Activated naive CD8-positive, alpha-beta T cell (primary cell): ENCODE data around the gene ZNF280C.

Source experiments
- H3K27ac Mint-ChIP-seq: one replicate; pipeline ENCODE4 v1.8.0; 2021; ENCODE audit warnings: mixed read lengths
- H3K27me3 Mint-ChIP-seq: one replicate; pipeline ENCODE4 v1.8.0; 2021; ENCODE audit warnings: mixed read lengths
- H3K36me3 Mint-ChIP-seq: one replicate; pipeline ENCODE4 v1.8.0; 2021; ENCODE audit warnings: mixed read lengths
- H3K4me1 Mint-ChIP-seq: one replicate; pipeline ENCODE4 v1.8.0; 2021; ENCODE audit warnings: low read depth, mixed read lengths
- H3K4me3 Mint-ChIP-seq: one replicate; pipeline ENCODE4 v1.8.0; 2021; ENCODE audit warnings: mild to moderate bottlenecking, mixed read lengths
- H3K9me3 Mint-ChIP-seq: one replicate; pipeline ENCODE4 v1.8.0; 2021; ENCODE audit warnings: low read depth, mixed read lengths

The ZNF280C gene, protein sequence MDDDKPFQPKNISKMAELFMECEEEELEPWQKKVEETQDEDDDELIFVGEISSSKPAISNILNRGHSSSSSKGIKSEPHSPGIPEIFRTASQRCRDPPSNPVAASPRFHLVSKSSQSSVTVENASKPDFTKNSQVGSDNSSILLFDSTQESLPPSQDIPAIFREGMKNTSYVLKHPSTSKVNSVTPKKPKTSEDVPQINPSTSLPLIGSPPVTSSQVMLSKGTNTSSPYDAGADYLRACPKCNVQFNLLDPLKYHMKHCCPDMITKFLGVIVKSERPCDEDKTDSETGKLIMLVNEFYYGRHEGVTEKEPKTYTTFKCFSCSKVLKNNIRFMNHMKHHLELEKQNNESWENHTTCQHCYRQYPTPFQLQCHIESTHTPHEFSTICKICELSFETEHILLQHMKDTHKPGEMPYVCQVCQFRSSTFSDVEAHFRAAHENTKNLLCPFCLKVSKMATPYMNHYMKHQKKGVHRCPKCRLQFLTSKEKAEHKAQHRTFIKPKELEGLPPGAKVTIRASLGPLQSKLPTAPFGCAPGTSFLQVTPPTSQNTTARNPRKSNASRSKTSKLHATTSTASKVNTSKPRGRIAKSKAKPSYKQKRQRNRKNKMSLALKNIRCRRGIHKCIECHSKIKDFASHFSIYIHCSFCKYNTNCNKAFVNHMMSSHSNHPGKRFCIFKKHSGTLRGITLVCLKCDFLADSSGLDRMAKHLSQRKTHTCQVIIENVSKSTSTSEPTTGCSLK

DNA sequence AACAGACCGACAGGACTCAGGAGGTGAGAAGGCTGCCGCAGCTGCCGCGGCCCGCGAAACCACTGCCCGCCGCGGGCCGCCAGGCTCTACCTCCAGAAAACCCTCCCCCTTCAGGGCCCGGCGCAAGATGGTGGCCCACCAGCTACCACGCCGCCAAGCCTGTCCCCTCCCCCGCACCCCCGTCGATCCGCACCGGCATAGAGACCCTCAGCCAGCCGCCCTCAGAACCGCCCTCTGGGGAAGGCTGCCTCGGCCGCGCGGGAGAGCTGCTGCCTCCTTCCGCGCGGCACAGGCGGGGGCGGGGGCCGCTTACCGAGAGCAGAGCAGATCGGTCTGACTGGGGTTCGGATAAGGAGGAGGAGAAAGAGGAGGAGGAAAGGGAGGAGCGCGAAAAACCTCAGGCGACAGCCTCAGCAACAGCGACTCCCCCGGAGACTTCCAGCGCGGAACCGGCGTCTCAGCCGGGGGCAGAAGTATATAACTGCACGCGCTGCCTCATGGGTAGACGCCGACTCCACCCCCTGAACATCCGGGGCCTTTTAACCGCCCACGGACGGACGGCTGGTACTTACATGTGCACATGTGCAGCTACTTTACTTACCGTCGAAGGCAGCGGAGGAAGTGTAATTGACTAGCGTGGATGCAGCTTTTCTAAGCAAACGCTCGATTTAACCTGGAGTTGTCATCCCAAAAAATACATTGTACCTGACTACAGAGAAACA, at the start of gene ZNF280C:
Gene ZNF280C, minus strand, starts transcription at position 451 of the 722 bp plus-strand sequence. CDS start 8,450 bp downstream, outside the sequence.
- Mint-ChIP-seq H3K36me3 (no peaks in the 10 kb centered on the region), H3K27me3 (no peaks in the 10 kb centered on the region), H3K27ac (peak within 1 kb of the TSS; percentile 89), H3K9me3 (no peaks in the 10 kb centered on the region), H3K4me3 (peak within 1 kb of the TSS; percentile 92), H3K4me1 (peaks cover 13% of the 10 kb centered on the region)

- no peaks in the 10 kb centered on the region for H3K27me3 Mint-ChIP-seq
- H3K36me3 Mint-ChIP-seq, result no peaks in the 10 kb centered on the region
- H3K9me3 Mint-ChIP-seq, result no peaks in the 10 kb centered on the region
- no peak overlapping the region for H3K27ac Mint-ChIP-seq
- H3K4me1 Mint-ChIP-seq, result no peaks in the 10 kb centered on the region
- no peak overlapping the region for H3K4me3 Mint-ChIP-seq
These were observed 36.1 kb upstream of the ZNF280C start for GRCh38 chrX:130304587-130305368.

GRCh38 chrX:130301977-130302376, 33.3 kb upstream of the ZNF280C start:
- H3K36me3 Mint-ChIP-seq, result no peaks in the 10 kb centered on the region
- no peaks in the 10 kb centered on the region for H3K4me1 Mint-ChIP-seq

GRCh38 chrX:130301405-130301804, 32.7 kb upstream of the ZNF280C start:
- Mint-ChIP-seq H3K9me3 (no peaks in the 10 kb centered on the region), H3K27me3 (no peaks in the 10 kb centered on the region), H3K27ac (no peak overlapping the region), H3K36me3 (no peaks in the 10 kb centered on the region), H3K4me1 (no peaks in the 10 kb centered on the region), H3K4me3 (no peak overlapping the region)

More at GRCh38 chrX:130301977-130302376, 33.3 kb upstream of the ZNF280C start:
- no peak overlapping the region for H3K27ac Mint-ChIP-seq
- no peaks in the 10 kb centered on the region for H3K9me3 Mint-ChIP-seq
- no peak overlapping the region for H3K4me3 Mint-ChIP-seq
- H3K27me3 Mint-ChIP-seq, result no peaks in the 10 kb centered on the region

- H3K4me3 Mint-ChIP-seq, result no peak overlapping the region
- H3K9me3 Mint-ChIP-seq, result no peaks in the 10 kb centered on the region
- H3K27me3 Mint-ChIP-seq, result no peaks in the 10 kb centered on the region
- H3K4me1 Mint-ChIP-seq, result no peaks in the 10 kb centered on the region
- no peaks in the 10 kb centered on the region for H3K36me3 Mint-ChIP-seq
- H3K27ac Mint-ChIP-seq, result no peak overlapping the region
These were observed 31.2 kb upstream of the ZNF280C start for GRCh38 chrX:130300010-130300282.

DNA sequence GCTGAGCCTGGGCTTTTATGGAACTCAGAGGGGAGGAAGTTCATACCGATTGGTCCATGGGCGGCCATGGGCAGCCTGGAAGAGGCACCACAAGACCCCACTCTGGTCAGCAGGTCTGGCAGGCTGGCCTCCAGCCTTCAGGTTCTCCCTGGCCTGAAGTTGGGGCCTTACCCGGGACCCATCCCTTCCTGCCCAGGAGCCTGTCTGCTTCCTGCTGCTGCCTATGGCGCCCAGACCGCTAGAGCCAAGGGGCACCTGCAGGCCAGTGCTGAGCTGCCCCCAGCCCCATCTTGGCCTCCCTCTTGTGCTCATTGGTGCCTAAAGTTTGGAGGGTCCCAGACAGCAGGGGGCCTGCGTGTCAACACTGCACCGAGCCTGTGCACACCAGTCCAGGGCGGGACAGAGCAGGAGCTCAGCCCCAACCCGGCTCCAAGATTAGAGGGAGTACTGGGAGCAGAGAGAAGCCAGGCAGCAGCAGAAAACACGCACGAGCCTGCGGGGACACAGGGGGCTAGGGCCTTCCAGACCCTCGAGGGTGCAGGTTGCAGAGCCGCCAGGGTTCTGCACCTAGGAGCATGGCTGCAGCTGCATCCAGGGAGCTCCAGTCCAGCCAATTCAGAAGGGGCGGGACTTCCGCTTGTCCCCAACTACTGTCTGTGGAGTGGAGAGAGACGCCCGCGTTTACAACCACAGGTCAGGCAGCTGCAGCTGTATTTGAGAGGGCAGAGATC, 30.7 kb upstream of the ZNF280C start:
- Mint-ChIP-seq H3K27me3 (no peaks in the 10 kb centered on the region), H3K4me3 (no peak overlapping the region), H3K4me1 (no peaks in the 10 kb centered on the region), H3K27ac (no peak overlapping the region), H3K36me3 (no peaks in the 10 kb centered on the region), H3K9me3 (no peaks in the 10 kb centered on the region)

- Mint-ChIP-seq H3K4me3 (no peak overlapping the region), H3K36me3 (no peaks in the 10 kb centered on the region), H3K9me3 (no peaks in the 10 kb centered on the region), H3K27ac (no peak overlapping the region), H3K4me1 (no peaks in the 10 kb centered on the region), H3K27me3 (no peaks in the 10 kb centered on the region)
These were observed 28.0 kb upstream of the ZNF280C start for GRCh38 chrX:130296743-130297142.

- H3K27me3 Mint-ChIP-seq, result no peaks in the 10 kb centered on the region
- no peaks in the 10 kb centered on the region for H3K36me3 Mint-ChIP-seq
- H3K4me3 Mint-ChIP-seq, result no peak overlapping the region
- no peaks in the 10 kb centered on the region for H3K9me3 Mint-ChIP-seq
- no peaks in the 10 kb centered on the region for H3K4me1 Mint-ChIP-seq
- H3K27ac Mint-ChIP-seq, result no peak overlapping the region
These were observed 27.6 kb upstream of the ZNF280C start for GRCh38 chrX:130296297-130296678.

GRCh38 chrX:130295519-130296296, 27.0 kb upstream of the ZNF280C start:
- Mint-ChIP-seq H3K9me3 (no peaks in the 10 kb centered on the region), H3K27ac (no peak overlapping the region), H3K4me1 (no peaks in the 10 kb centered on the region), H3K36me3 (no peaks in the 10 kb centered on the region), H3K4me3 (no peak overlapping the region), H3K27me3 (no peaks in the 10 kb centered on the region)

- H3K9me3 Mint-ChIP-seq, result no peaks in the 10 kb centered on the region
- no peaks in the 10 kb centered on the region for H3K4me1 Mint-ChIP-seq
- no peak overlapping the region for H3K27ac Mint-ChIP-seq
- no peaks in the 10 kb centered on the region for H3K27me3 Mint-ChIP-seq
- H3K4me3 Mint-ChIP-seq, result no peak overlapping the region
- H3K36me3 Mint-ChIP-seq, result no peaks in the 10 kb centered on the region
These were observed 18.5 kb upstream of the ZNF280C start for GRCh38 chrX:130287071-130287770.

DNA sequence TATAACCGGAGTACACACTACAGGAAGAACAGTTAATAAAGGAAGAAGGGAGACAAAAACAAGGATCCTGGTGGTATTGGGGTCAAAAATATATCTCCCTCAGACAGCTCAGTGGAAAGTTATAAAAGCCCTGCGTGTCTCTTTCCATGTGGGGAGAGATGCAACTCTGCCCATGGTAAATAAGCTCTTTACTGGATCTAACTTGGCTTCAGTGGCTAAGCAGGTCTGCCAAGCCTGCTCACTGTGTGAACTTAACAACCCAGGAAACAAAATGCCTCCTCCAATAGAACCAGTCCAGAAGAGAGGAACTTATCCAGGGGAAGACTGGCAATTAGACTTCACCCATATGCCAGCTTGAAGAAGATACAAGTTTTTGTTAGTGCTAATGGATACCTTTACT, 17.0 kb upstream of the ZNF280C start:
- Mint-ChIP-seq H3K4me1 (no peaks in the 10 kb centered on the region), H3K27me3 (no peaks in the 10 kb centered on the region)

DNA sequence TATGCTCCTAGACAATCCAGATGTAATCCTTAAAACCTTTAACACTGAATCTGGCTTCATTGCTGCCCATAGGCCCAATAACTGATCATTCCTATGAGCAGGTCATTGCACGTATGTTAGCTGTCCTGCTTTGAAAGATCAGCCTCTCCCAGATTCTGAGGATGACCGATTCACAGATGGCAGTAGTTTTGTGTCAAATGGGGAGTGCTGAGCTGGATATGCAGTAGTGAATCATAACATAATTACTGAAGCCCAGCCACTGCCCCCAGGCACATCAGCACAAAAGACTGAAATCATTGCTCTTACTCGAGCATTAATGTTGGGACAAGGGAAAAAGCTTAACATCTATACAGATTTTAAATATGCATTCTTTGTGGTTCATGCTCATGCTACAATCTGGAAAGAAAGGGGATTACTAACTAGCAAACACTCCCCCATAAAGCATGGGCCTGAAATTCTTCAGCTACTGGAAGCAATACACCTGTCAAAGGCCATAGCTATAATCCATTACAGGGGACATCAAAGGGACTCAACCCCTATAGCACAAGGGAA, 16.4 kb upstream of the ZNF280C start:
- H3K27me3 Mint-ChIP-seq, result no peaks in the 10 kb centered on the region
- no peak overlapping the region for H3K27ac Mint-ChIP-seq
- H3K4me1 Mint-ChIP-seq, result no peaks in the 10 kb centered on the region
- no peak overlapping the region for H3K4me3 Mint-ChIP-seq
- no peaks in the 10 kb centered on the region for H3K36me3 Mint-ChIP-seq
- H3K9me3 Mint-ChIP-seq, result no peaks in the 10 kb centered on the region

More for the DNA sequence above, 17.0 kb upstream of the ZNF280C start:
- H3K27ac Mint-ChIP-seq, result no peak overlapping the region
- H3K9me3 Mint-ChIP-seq, result no peaks in the 10 kb centered on the region
- no peak overlapping the region for H3K4me3 Mint-ChIP-seq
- no peaks in the 10 kb centered on the region for H3K36me3 Mint-ChIP-seq

GRCh38 chrX:130282151-130282550, 13.5 kb upstream of the ZNF280C start:
- Mint-ChIP-seq H3K4me1 (no peaks in the 10 kb centered on the region), H3K36me3 (no peaks in the 10 kb centered on the region), H3K27me3 (no peaks in the 10 kb centered on the region), H3K9me3 (no peaks in the 10 kb centered on the region), H3K4me3 (no peak overlapping the region), H3K27ac (no peak overlapping the region)
